AG09309 (cell line): Measurements from ENCODE around the gene SMYD4.

Experiments
- DNase-seq: peaks from one replicate; pipeline ENCODE4 v3.0.0-alpha.2; 2010; ENCODE audit warnings: low read depth
- H3K4me3 ChIP-seq: 2 replicates; pipeline ENCODE4 v1.5.1; 2011; ENCODE audit warnings: mild to moderate bottlenecking, low read depth, low read length, moderate library complexity; ENCODE audit not compliant: control insufficient read depth
- TF ChIP-seq, protein P1 (sequence below): IDR thresholded peaks from 2 replicates; pipeline ENCODE4 v1.5.1; 2011; ENCODE audit warnings: mild to moderate bottlenecking, low read depth, low read length, inconsistent platforms; ENCODE audit not compliant: insufficient read depth, control insufficient read depth; ENCODE audit errors: missing control alignments

SMYD4 gene

DNA sequence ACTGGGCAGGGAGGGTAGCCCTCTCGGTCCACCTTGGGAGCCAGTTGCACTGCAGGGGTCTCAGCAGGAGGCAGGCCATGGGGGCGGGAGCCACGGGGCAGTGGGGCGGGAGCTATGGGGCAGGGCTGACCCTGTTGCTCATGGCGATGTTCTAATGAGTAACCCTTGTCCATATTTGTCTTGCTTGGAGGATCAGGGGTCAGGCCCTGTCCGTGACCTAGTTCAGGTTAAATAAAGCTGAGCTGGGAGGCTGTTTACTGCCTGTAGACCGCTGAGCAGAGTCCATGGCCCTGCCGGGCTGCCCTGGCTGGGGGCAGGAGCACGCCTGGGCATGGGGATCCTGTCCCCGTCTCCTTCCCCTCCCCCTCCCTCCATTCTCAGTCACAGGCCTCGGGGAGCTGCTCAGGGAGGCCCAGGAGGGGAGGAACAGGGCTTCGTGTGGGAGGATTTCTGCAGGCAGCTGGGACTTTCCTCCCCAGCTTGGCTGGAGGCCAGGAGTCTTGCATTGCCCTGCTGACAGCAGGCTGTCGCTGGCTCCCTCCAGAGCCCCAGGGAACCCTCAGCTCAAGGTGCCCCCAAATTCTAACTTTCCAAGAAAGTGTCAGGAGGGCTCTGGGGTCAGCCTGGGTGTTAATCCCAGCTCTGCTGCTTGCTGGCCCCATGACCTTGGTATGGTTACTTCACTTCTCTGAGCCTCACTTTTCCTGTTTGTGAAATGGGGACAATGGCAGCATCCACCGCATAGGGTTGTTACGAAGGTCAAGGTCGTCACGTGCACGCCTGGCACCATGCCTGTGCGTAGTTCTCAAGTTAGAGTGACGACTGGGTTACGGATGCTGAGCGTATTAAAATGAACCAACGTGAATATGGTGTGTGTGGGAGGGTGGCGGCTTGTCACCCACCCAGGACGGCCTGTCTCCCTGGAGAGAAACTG is 93.1 kb downstream of the SMYD4 start:
- H3K4me3 ChIP-seq, result no peak overlapping the region
- peak; percentile 17 for DNase-seq
- TF ChIP-seq, protein P1, sequence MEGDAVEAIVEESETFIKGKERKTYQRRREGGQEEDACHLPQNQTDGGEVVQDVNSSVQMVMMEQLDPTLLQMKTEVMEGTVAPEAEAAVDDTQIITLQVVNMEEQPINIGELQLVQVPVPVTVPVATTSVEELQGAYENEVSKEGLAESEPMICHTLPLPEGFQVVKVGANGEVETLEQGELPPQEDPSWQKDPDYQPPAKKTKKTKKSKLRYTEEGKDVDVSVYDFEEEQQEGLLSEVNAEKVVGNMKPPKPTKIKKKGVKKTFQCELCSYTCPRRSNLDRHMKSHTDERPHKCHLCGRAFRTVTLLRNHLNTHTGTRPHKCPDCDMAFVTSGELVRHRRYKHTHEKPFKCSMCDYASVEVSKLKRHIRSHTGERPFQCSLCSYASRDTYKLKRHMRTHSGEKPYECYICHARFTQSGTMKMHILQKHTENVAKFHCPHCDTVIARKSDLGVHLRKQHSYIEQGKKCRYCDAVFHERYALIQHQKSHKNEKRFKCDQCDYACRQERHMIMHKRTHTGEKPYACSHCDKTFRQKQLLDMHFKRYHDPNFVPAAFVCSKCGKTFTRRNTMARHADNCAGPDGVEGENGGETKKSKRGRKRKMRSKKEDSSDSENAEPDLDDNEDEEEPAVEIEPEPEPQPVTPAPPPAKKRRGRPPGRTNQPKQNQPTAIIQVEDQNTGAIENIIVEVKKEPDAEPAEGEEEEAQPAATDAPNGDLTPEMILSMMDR, result no peak

DNA sequence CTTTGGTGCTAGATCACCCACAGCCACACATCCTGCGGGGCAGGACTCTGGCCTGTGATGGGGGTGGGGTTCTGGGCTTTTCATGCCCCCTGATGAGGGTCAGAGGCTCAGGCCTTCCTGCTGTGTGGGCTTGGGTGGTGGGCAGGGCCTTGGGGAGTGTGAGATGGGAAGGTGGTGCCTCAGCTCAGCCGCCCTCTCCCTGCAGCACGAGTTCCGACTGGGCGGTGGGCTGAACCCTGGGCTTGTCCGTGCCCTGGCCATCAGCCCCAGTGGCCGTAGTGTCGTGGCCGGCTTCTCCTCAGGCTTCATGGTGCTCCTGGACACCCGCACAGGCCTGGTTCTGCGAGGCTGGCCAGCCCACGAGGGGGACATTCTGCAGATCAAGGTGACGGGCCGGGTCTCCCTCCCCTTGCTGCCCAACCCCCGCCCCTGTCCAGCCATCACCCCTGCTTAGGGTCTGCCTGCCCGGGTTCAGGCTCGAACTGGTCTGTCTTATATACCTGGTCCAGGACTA is 93.8 kb downstream of the SMYD4 start:
- DNase-seq, result no peak
- H3K4me3 ChIP-seq, result no peak overlapping the region
- TF ChIP-seq, protein P1, result no peak

DNA sequence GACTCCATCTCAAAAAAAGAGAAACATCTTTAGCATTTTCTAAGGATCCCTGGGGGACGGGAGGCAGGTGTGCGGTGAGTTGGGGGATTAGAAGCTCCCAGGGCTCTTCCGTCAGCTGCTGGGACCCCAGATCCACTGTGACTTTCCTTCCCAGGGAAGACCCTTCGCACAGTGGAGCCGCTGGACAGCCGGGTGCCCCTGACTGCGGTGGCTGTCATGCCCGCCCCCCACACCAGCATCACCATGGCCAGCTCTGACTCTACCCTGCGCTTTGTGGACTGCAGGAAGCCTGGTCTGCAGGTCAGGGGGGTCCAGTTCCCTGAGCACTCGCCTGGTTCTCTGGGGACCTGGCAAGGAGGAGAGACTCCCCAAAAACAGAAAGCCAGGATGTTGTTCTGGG is 94.3 kb downstream of the SMYD4 start:
- TF ChIP-seq, protein P1, result no peak
- DNase-seq, result no peak
- H3K4me3 ChIP-seq, result no peak overlapping the region

DNA sequence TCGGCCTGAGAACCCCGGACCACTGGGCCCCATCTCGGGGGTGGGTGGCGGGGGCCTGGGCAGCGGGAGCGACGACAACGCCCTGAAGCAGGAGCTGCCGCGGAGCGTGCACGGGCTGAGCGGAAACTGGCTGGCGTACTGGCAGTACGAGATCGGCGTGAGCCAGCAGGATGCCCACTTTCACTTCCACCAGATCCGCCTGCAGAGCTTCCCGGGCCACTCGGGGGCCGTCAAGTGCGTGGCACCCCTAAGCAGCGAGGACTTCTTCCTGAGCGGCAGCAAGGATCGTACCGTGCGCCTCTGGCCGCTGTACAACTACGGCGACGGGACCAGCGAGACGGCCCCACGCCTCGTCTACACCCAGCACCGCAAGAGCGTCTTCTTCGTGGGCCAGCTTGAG is 95.9 kb downstream of the SMYD4 start:
- H3K4me3 ChIP-seq, result no peak overlapping the region
- TF ChIP-seq, protein P1, result no peak

DNA sequence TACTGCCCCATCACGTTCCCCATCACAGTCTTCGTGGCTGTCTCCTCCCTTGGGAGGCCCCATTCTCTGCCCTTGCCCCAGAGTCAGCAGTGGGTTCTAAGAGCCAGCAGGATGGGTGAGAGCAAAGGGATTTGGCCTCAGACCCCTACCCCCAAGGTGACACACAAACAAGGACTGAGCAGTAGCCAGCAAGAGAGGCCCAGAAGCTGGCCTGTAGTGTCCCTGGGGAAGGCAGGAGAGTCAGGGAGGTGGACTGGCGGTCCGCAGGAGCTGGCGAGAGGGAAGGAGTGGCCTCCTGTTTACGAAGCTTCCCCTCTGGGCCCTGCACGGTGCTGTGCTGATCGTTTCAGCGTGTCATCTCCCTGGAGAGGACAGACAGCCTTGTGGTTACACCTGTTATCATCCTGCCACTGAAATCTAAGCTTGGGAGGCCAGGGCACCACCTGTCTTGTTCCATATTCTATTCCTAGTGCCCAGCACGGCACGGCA is 96.8 kb downstream of the SMYD4 start:
- H3K4me3 ChIP-seq, result no peak overlapping the region
- no peak for DNase-seq
- TF ChIP-seq, protein P1, result no peak

More for the DNA sequence above, 95.9 kb downstream of the SMYD4 start:
- no peak for DNase-seq

DNA sequence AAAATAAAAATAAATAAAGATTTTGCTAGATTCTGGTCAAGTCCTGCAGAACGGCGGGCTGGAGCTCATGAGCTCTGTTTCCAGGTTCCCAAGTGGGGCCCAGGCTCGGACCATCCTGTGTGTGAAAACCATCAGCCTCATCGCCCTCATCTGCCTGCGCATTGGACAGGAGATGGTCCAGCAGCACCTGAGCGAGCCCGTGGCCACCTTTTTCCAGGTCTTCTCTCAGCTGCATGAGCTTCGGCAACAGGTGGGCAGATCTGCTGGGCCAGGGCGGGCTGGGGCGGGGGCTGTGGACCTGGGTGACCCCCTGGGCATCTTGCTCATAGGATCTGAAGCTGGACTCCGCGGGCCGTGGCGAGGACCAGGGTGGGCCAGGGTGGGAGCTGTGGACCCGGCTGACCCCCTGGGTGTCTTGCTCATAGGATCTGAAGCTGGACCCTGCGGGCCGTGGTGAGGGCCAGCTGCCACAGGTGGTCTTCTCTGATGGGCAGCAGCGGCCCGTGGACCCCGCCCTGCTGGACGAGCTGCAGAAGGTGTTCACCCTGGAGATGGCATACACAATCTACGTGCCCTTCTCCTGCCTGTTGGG is 97.4 kb downstream of the SMYD4 start:
- no peak for DNase-seq
- TF ChIP-seq, protein P1, result no peak
- no peak overlapping the region for H3K4me3 ChIP-seq
